ENCODE results near the gene TRNT1.
A peak's percentile ranks its signal among the peaks of the same experiment; 100 is the strongest.

DNA sequence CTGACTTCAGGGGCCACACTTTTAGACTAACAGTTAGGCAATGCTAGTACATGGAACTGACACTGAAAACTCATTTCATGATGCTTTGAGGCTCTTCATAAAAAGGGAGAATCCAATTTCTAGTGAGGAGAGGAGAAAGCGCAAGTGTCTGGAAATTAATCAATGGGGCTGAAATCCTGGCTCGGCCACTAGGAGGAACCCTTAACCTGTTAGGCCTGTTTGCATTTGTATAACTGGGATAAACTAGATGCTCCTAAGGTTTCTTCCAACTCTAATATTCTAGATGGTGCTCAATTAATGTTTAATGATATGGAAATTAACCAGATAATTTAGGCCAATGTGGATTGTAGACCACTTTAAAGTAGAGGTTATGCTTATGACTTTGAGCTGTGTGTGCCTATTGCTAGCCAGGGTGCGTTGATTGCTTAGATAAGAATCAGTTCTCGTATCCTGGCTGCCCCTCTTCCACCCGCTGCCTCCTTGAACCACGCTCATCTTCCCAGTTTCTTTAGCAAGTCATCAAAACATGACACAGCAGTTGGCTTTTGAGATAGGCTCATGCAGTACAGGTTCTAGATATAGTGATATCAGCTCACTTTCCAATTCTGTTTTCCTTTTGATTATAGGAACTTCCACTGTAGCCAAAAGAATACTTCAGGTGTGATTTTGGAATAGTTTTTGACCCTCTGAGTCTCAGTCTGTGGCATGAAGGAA, 69.6 kb downstream of the TRNT1 start:
- TF ChIP-seq, protein P1, sequence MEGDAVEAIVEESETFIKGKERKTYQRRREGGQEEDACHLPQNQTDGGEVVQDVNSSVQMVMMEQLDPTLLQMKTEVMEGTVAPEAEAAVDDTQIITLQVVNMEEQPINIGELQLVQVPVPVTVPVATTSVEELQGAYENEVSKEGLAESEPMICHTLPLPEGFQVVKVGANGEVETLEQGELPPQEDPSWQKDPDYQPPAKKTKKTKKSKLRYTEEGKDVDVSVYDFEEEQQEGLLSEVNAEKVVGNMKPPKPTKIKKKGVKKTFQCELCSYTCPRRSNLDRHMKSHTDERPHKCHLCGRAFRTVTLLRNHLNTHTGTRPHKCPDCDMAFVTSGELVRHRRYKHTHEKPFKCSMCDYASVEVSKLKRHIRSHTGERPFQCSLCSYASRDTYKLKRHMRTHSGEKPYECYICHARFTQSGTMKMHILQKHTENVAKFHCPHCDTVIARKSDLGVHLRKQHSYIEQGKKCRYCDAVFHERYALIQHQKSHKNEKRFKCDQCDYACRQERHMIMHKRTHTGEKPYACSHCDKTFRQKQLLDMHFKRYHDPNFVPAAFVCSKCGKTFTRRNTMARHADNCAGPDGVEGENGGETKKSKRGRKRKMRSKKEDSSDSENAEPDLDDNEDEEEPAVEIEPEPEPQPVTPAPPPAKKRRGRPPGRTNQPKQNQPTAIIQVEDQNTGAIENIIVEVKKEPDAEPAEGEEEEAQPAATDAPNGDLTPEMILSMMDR (IDR thresholded peaks at IDR 0.05; ENCODE audit: low read depth, low read length, poor library complexity, severe bottlenecking) = peak; percentile 68
- no peak for TF ChIP-seq EZH2phosphoT487 (IDR thresholded peaks at IDR 0.05; ENCODE audit: borderline replicate concordance, low read length)
